Effector memory CD8-positive, alpha-beta T cell (primary cell): ENCODE data around the gene DIPK1B.

ENCODE experiments used
- ATAC-seq: fragments of 150-1000 bp; cut with Tn5 transposase; replicated peaks from 2 replicates; pipeline ENCODE4 v1.10.0; 2021; ENCODE audit warnings: mild to moderate bottlenecking, moderate library complexity
- DNase-seq, 3 experiments: peaks; one replicate each; pipeline ENCODE4 v3.0.0; 2021
- H3K27ac Mint-ChIP-seq, 2 donors: one replicate each; pipeline ENCODE4 v1.8.0; 2022; ENCODE audit warnings: mild to moderate bottlenecking in 2 of 2, mixed read lengths in 2 of 2, moderate library complexity in 2 of 2
- H3K27me3 Mint-ChIP-seq, 2 donors: one replicate each; pipeline ENCODE4 v1.8.0; 2022; ENCODE audit warnings: mixed read lengths in 2 of 2
- H3K36me3 Mint-ChIP-seq: one replicate; pipeline ENCODE4 v1.8.0; 2022; ENCODE audit warnings: mild to moderate bottlenecking, moderate library complexity, mixed read lengths; ENCODE audit not compliant: insufficient read depth
- H3K4me1 Mint-ChIP-seq, 2 donors: one replicate each; pipeline ENCODE4 v1.8.0; 2022; ENCODE audit warnings: low read depth in 2 of 2, mixed read lengths in 2 of 2
- H3K4me3 Mint-ChIP-seq, 2 donors: one replicate each; pipeline ENCODE4 v1.8.0; 2022; ENCODE audit warnings: mild to moderate bottlenecking in 2 of 2, mixed read lengths in 2 of 2, moderate library complexity in 2 of 2
- H3K9me3 Mint-ChIP-seq, 2 donors: one replicate each; pipeline ENCODE4 v1.8.0; 2022; ENCODE audit warnings: mixed read lengths in 2 of 2

Gene DIPK1B

DNA sequence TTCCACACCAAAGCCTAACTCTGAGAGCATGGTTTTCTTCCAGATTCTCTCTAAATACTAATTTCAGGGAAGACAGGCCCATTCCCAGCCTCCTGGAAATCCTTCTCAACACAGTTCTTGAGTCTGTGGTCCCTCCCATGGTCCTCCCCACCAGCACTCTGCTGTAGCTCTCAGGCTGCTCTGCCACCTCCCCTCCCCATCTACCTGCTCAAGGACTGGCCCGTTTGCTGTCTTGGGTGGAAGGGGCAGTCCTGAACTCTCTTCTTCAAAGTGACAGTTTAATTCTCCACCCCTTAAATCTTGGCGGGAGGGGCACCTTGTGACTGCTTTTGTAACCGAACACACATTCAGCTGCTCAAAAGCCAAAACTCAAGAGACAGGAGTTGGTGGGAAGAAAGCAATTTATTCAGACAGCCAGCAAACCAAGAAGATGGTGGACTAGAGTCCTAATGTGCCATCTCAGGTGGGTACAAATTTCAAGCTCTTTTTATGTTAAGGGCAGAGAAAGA is 59.6 kb downstream of the DIPK1B start:
- no peak overlapping the region for H3K27ac Mint-ChIP-seq
- no peak for ATAC-seq

DNA sequence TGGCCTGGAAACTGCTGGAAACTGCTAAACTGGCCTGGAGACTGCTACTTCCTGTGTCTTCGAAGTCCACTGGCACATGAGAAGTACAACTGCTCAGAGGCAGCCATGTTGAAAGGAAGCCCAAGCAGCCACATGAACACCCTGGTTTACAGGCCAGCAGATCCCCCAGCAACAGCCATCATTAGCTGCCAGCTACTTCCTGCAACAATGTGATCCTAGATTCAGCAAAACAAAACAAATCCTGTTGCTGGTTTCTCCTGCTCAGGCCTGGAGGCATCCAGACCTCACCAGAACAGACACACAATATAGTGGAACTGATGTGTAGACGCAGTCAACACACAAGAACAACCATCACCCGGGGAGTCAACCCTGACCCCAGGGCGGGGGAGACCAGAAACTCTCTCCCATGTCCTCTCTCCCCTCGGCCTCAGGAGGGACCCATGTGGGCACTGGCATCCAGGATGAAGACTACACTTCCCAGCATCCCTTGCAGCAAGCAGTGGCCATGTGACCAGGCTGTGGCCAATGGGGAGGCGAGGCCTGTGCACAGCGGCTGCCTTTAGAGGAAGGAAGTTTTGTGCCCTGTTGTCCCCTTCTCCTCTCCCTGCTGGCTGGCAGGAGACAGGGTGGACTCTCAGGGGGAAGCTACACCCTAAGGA is 61.1 kb downstream of the DIPK1B start:
- ATAC-seq = peak; percentile 42
- Mint-ChIP-seq H3K4me1 (peaks cover 3% of the 10 kb centered on the region in 2 donors), H3K9me3 (peaks cover 0 to 6% of the 10 kb centered on the region in 2 donors), H3K27ac (no peak overlapping the region), H3K36me3 (peaks cover 7% of the 10 kb centered on the region), H3K27me3 (peaks cover 18 to 51% of the 10 kb centered on the region in 2 donors), H3K4me3 (no peak overlapping the region)
- no peak for DNase-seq

More for the DNA sequence above, 59.6 kb downstream of the DIPK1B start:
- no peak for DNase-seq
- H3K36me3 Mint-ChIP-seq = peaks cover 7% of the 10 kb centered on the region
- H3K27me3 Mint-ChIP-seq = peaks cover 6 to 47% of the 10 kb centered on the region in 2 donors
- peaks cover 4 to 5% of the 10 kb centered on the region in 2 donors for H3K4me1 Mint-ChIP-seq
- peaks cover 0 to 6% of the 10 kb centered on the region in 2 donors for H3K9me3 Mint-ChIP-seq
- no peak overlapping the region for H3K4me3 Mint-ChIP-seq
